LHCN-M2 (cell line): ENCODE measurements around the gene TCF7L1. TPM values are rescaled to one million over a fixed set of nuclear protein-coding genes. Genes with fewer than 3 reads are reported as not detected.
A peak's percentile ranks its signal among the peaks of the same experiment; 100 is the strongest.
"Not testable (repeated sequence)": the region's sequence is repeated elsewhere in the genome, so short reads cannot be mapped to it uniquely, and the experiment has no call there.

ENCODE experiments used
- DNase-seq: peaks from one replicate; pipeline ENCODE4 v3.0.0-alpha.2; 2012; ENCODE audit warnings: low read depth
- total RNA-seq: library from RNA; depleted of rRNA; stranded (reverse); fragments of >200 nt; gene quantifications from 2 replicates; pipeline ENCODE4 v1.2.3, GENCODE V29; 2014

Gene TCF7L1
- total RNA-seq, 1 experiment from 2014 or later = 0.46 TPM

- peak; percentile 2 for DNase-seq
Observed at GRCh38 chr2:85132397-85132796, 795 bp upstream of the TCF7L1 start.

GRCh38 chr2:85133751-85134254 is 611 bp downstream of the TCF7L1 start:
- peak; percentile 40 for DNase-seq

- DNase-seq = no peak
Observed at GRCh38 chr2:85134255-85134895, 1.2 kb downstream of the TCF7L1 start.

GRCh38 chr2:85134896-85135659 is 1.9 kb downstream of the TCF7L1 start:
- no peak for DNase-seq

GRCh38 chr2:85135660-85135914 is 2.4 kb downstream of the TCF7L1 start:
- no peak for DNase-seq

GRCh38 chr2:85137156-85137555 is 4.0 kb downstream of the TCF7L1 start:
- no peak for DNase-seq

- DNase-seq = no peak
Observed at GRCh38 chr2:85143463-85144082, 10.4 kb downstream of the TCF7L1 start.

- DNase-seq = no peak
Observed at GRCh38 chr2:85145116-85145820, 12.1 kb downstream of the TCF7L1 start.

GRCh38 chr2:85148190-85148589 is 15.0 kb downstream of the TCF7L1 start:
- no peak for DNase-seq

GRCh38 chr2:85151026-85151425 is 17.8 kb downstream of the TCF7L1 start:
- no peak for DNase-seq

GRCh38 chr2:85152895-85153294 is 19.7 kb downstream of the TCF7L1 start:
- DNase-seq = no peak

GRCh38 chr2:85154048-85154753 is 21.0 kb downstream of the TCF7L1 start:
- DNase-seq = no peak

- DNase-seq = not testable (repeated sequence)
Observed at GRCh38 chr2:85155082-85155481, 21.9 kb downstream of the TCF7L1 start.

- no peak for DNase-seq
Observed at GRCh38 chr2:85156153-85156552, 23.0 kb downstream of the TCF7L1 start.

GRCh38 chr2:85156619-85157018 is 23.4 kb downstream of the TCF7L1 start:
- no peak for DNase-seq

- DNase-seq = no peak
Observed at GRCh38 chr2:85157345-85157744, 24.2 kb downstream of the TCF7L1 start.

GRCh38 chr2:85158559-85159273 is 25.5 kb downstream of the TCF7L1 start:
- no peak for DNase-seq

- no peak for DNase-seq
Observed at GRCh38 chr2:85159589-85159988, 26.4 kb downstream of the TCF7L1 start.

GRCh38 chr2:85160966-85161960 is 28.1 kb downstream of the TCF7L1 start:
- DNase-seq = peak; percentile 75
